Activated CD4-positive, alpha-beta T cell treated with anti-CD3 and anti-CD28 coated beads, Interleukin-2, amount 50 U/mL, for 1 hour (primary cell): ENCODE results near the gene RXRA.

Experiments
- DNase-seq: peaks from one replicate; pipeline ENCODE4 v3.0.0-alpha.2; 2020

RXRA gene

GRCh38 chr9:134339183-134339806, 13.0 kb downstream of the RXRA start:
- no peak for DNase-seq

- DNase-seq = no peak
Observed at GRCh38 chr9:134340475-134341160, 14.4 kb downstream of the RXRA start.

DNA sequence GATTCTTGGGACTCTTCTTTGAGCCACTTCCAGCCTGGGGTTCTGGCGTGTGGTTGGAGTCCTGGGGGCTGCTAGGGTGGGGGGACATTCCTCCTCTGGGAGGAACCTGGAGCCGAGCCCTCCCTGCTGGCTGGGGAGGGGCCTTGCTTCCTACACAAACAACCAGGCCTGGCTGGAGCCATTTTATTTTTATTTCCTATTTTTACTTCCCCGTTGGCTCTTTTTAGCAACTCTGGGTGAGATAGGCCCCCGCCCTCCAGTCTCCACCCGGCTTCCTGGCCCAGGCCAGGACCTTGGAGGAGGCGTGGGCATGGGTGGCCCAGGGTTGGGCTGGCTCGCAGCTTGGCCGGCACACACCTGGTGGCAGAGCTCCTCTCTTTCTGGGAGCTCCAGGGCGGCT, 15.1 kb downstream of the RXRA start:
- DNase-seq = no peak

GRCh38 chr9:134341929-134342745, 15.9 kb downstream of the RXRA start:
- DNase-seq = no peak

DNA sequence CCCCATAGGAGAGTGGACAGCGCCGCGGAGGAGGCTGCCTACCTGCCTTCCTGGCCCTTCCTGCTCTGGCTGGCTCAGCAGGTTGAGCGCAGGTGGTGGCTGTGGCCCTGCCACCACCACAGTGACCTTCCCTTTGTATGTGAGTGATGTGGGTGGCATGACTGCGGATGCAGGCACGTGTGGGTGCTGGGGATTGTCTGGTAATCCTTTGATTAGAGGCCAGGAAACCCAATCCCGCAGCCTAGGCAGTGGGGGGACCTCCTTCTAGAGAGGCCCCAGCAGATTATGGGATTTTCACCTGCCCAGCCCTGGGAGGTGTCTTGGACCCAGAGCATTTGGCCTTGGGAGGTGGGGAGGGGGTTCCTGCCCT, 16.5 kb downstream of the RXRA start:
- no peak for DNase-seq

GRCh38 chr9:134343637-134344036, 17.4 kb downstream of the RXRA start:
- no peak for DNase-seq

DNA sequence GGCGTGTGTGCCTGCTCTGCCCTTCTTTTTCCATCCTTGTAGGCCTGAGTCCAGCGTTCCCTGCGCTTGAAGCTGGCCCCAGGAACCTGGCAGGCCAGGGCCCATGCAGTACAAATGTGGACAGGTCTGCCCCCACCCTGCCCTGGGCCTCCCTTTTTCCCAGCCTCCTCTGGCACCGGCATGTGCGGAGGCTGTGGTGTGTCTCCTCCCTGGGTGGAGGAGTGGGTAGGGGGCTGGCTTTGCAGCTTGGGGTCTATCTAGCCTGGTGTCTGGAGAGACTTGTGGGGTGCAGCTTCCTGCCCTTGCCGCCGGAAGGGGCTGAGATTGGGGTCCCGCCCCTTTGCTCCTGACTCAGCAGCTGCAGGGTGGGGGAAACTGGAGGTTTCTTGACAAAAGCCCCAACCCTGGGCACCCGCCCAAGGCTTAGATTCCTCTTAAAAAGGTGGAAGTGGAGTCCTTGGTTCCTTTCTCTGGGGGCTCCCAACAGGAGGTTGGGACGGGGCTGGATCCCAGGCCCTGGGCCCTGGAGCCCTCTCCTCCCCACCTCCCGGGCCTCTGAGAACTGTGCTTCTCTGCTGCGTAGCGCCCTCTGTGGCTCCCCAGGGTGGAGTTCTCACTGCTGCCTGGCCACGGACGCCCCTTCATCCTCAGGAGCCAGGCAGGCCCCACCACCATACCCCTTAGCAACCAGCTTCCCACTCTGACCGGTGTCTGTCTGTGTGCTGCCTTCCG, 18.0 kb downstream of the RXRA start:
- DNase-seq = no peak

DNA sequence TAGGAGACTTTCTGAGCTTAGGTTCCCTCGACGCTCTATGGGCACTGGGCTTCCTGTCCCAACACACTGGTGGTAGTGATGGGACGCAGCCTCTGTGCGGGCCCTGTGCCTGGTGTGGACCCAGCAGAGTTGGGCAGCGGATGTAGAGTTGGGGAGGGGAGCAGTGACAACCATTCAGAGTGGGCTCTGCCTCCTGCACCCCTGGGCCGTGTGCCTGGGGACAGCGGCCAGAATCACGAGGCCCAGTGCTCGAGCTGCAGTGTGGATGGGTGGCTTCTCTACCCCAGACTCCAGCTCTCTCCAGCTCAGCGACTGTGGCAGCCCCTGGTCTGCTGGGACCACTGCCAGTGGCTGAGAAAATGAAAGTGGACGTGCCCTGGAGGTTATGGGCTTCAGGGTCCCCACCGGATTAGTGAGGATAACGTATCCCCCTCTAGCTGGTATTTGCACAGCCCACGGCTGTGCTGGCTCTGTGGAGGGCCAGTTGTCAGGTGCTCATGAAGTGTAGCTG, 18.6 kb downstream of the RXRA start:
- DNase-seq = no peak

DNA sequence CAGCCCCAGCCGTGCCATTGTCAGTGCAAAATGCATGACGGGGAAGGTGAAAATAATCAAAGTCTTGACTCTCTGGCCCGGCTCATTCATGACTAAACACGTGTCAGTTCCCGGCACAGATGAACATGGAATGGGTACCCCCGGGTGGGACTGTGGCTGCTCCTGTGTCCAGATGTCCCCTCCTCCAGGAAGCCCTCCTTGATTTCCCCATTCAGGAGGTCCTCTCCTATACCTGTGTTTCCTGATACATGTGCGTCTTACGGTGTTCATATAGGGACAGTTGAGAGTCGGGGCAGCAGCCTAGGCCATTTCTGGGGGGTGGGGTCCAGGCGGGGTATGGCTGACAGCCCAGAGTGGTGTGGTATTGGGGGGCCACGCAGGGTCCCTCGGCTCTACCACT, 19.5 kb downstream of the RXRA start:
- no peak for DNase-seq

GRCh38 chr9:134346151-134346550, 19.9 kb downstream of the RXRA start:
- no peak for DNase-seq

DNA sequence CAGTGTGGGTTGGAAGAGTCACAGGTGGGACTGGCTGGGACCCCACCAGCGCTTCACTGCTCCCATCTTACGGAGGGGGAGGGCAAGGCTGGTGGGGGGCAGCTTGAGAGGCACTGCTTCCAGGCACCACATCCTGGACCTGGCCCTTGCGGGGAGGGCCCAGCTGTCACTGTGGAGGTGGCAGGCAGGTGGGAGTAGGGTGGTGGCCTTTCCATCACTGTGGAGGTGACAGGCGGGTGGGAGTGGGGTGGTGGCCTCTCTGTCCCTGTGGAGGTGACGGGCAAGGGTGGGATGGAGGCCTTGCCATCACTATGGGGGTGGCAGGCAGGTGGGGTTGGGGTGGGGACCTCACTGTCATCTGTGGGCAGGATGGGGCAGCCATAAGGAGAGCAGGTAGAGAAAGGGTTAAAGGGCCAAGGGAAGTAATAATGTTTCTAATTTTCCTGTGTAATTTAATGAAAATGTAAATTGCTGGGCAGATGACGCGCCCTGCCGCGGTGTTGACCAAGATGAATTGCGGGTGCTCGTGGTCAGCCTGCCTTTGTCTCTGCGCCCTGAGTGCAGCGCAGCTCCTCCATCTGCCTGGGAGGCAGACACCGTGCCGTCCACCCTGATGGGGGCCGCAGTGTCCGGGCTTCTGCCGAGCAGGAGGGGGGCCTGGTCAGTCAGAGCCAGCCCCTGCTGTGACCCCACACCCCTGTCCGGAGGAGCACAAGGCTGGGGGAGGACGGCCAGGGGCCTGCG, 20.8 kb downstream of the RXRA start:
- no peak for DNase-seq

DNA sequence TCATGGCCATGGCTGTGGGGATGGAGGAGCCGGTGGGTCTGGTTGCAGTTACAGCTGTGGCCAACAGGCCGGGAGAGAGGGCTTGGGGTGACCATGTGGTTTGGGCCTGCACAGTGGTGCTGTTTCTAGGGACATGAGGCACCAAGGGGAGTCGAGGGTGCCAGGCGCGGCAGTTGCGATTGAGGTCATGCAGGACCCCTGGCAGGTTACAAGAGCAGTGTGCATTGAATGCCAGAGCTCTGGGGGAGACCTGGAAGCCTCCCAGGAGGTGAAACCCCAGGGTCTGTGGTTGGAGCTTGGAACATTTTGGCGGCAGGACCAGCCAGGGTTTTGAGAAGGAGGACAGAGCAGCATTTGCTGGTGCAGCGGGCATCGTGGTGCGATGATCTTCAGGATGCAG, 21.7 kb downstream of the RXRA start:
- DNase-seq = no peak

GRCh38 chr9:134348404-134349155, 22.3 kb downstream of the RXRA start:
- DNase-seq = no peak

- DNase-seq = no peak
Observed at GRCh38 chr9:134349936-134350335, 23.7 kb downstream of the RXRA start.

DNA sequence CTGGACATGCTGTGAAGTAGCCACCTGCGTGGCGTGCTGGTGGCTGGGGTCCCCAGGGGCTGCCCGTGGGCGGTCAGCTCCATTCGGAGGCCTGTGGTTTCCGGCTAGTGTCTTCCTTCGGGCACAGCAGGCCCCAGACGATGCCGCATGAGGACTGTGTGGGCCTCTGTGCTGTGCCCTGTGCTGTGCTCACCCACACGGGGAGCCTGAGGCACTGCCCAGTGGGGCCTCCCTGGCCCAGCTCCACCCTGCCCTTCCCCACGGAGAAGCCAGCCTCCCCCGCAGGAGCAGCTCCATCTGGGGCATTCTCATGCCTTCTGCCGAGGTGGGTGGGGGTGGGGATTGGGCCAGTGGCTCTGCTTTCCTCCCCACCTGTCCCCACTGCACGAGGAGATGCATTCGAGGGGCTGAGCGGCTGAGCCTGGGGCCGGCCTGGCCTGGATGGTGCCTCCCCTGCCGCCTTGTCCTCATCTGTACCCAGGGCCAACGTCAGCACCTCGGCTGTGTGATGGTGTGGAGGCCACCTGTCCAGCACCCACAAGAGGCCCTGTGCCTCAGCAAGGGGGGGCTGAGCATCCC, 24.2 kb downstream of the RXRA start:
- DNase-seq = no peak

DNA sequence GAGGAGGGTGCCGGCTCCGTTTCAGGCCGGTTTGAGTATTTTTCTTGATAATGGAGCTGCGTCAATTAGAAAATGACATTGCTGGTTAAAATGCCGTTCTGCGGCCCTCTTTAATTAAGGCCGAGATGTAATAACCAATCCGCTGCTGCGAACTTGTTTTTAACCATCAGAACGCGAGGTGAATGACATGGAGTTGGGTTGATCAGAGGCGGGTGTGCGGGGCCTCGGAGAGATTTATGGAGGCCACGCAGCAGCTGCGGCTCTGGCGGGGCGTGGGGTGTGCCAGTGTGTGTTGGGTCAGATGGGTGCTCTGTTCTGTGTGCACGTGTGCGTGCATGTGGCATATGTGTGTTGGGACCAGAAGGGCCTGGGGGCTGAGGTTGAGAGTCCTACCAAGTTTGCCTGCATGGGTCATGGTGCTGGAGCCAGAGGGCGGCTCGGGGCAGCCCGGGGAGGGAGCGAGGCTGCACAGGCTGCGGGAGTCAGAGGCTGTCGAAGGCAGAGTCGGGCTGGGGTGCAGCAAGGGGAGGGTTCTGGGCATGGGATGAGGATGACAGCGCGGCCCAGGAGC, 25.4 kb downstream of the RXRA start:
- no peak for DNase-seq

- no peak for DNase-seq
Observed at GRCh38 chr9:134352247-134352933, 26.1 kb downstream of the RXRA start.

DNA sequence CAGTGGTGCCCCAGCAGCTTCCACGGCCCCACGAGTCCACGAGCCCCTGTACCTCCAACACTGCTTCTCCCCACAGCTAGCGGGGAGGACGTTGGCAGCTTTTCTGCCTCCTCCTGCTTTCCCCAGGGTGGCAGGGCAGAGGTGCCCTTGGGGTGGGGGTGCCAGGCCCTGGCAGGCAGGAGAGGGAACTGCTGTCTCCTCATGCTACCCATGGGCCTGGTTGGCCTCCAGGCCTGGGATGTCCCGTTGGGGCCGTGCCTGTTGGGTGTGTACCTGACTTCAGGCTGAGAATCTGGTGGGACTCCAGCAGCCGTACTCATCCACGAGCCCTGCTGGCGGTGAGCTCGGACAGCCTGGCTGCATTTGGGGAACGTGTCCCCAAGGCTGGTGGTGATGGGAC, 27.3 kb downstream of the RXRA start:
- DNase-seq = no peak

DNA sequence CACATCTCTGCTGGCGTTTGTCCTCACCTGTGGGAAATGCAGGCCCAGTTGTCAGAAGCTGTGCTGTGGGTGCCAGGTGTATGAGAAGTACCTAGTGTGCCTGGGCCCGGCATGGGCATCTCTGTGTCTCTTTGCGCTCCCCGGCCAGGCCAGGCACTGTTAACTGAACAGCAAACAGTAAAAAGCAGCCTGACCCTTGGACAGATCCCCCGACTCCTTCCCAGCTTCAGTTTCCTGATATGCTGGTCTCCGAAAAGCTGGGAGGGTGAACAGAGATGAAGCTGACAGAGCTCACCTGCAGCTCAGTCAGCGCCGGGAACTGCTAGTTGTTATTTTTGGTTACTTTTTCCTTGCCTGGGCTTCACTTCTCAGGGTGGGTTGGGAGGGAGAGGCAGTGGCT, 28.9 kb downstream of the RXRA start:
- no peak for DNase-seq

DNA sequence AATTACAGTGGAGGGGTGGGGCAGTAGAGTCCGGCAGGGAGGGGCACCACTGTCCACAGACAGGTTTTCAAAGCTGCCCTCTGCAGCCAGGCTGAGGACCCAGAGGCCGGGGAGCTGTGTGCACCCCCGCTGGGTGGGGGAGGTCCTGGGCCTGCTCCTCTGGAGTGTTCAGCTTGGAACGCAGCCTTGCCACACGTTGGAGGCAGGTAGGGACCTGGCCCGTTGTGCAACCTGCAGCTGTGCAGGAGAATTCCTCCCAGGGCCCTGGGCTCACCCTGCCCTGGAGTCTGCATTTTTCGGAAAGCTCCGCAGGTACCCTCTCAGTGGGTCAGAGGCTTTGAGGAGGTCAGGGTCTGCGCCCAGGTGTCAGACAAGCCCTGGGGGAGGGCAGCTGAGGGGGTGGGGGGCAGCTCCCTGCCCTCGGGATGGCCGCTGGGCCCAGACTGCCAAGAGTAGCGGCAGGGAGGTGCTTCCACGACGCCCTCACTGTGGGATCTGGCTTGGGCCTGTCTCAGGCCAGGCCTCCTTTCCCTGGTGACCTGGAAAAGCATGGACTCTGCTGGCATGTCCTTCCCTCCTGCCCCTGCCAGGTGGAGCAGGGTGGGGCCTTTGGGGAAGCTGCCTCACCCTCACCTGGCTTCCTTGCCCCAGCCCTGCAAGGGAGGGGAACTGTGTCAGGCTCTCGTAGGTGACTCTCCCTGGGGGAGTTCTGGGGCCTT, 29.5 kb downstream of the RXRA start:
- DNase-seq = no peak
